MM.1S (cell line): Measurements from ENCODE around the gene GAS2L1.
A peak's percentile ranks its signal among the peaks of the same experiment; 100 is the strongest.

Source experiments
- DNase-seq: peaks from one replicate; pipeline ENCODE4 v3.0.0-alpha.2; 2015
- H2AFZ ChIP-seq: fragments of 300-600 bp; sonication (generic); 2 replicates; pipeline ENCODE4 v1.6.0; 2016; ENCODE audit warnings: antibody characterized with exemption, low read length
- H3F3A ChIP-seq: fragments of 300-600 bp; sonication (generic); 2 replicates; pipeline ENCODE4 v1.6.1; 2016; ENCODE audit warnings: mild to moderate bottlenecking, antibody characterized with exemption, low read length, moderate library complexity, mixed read lengths; ENCODE audit not compliant: insufficient read depth
- H3K27ac ChIP-seq: fragments of 300-600 bp; sonication (generic); 2 replicates; pipeline ENCODE4 v1.5.1; 2016; ENCODE audit warnings: mild to moderate bottlenecking, low read length
- H3K27me3 ChIP-seq: fragments of 300-600 bp; sonication (generic); replicated peaks from 2 replicates; pipeline ENCODE4 v1.6.0; 2016; ENCODE audit warnings: low read length; ENCODE audit not compliant: insufficient read depth
- H3K36me3 ChIP-seq: fragments of 300-600 bp; sonication (generic); replicated peaks from 2 replicates; pipeline ENCODE4 v1.6.1; 2016; ENCODE audit warnings: mild to moderate bottlenecking, low read length, mixed read lengths; ENCODE audit not compliant: insufficient read depth
- H3K4me1 ChIP-seq: fragments of 300-600 bp; sonication (generic); 2 replicates; pipeline ENCODE4 v1.6.1; 2016; ENCODE audit warnings: low read length, mixed read lengths
- H3K4me2 ChIP-seq: fragments of 300-600 bp; sonication (generic); 2 replicates; pipeline ENCODE4 v1.6.0; 2016; ENCODE audit warnings: low read depth, low read length
- H3K4me3 ChIP-seq: fragments of 300-600 bp; sonication (generic); 2 replicates; pipeline ENCODE4 v1.5.1; 2016; ENCODE audit warnings: low read length, mixed read lengths
- H3K79me2 ChIP-seq: fragments of 300-600 bp; sonication (generic); 2 replicates; pipeline ENCODE4 v1.6.1; 2016; ENCODE audit warnings: mixed run types, low read length, mixed read lengths
- H3K9ac ChIP-seq: fragments of 300-600 bp; sonication (generic); 2 replicates; pipeline ENCODE4 v1.6.1; 2016; ENCODE audit warnings: low read length, mixed read lengths
- H3K9me2 ChIP-seq: fragments of 300-600 bp; sonication (generic); replicated peaks from 2 replicates; pipeline ENCODE4 v1.6.1; 2016; ENCODE audit warnings: mild to moderate bottlenecking, low read length, mixed read lengths; ENCODE audit not compliant: insufficient read depth
- H3K9me3 ChIP-seq: fragments of 300-600 bp; sonication (generic); replicated peaks from 2 replicates; pipeline ENCODE4 v1.6.1; 2016; ENCODE audit warnings: mild to moderate bottlenecking, low read length, mixed read lengths; ENCODE audit not compliant: insufficient read depth
- H4K20me1 ChIP-seq: fragments of 300-600 bp; sonication (generic); 2 replicates; pipeline ENCODE4 v1.6.1; 2016; ENCODE audit warnings: mild to moderate bottlenecking, low read length, moderate library complexity, mixed read lengths; ENCODE audit not compliant: insufficient read depth
- EZH2 ChIP-seq: fragments of 300-600 bp; sonication (generic); optimal IDR thresholded peaks from 2 replicates; pipeline ENCODE3; 2017; ENCODE audit warnings: low read depth, mild to moderate bottlenecking, antibody characterized with exemption, low read length, mixed read lengths
- EZH2phosphoT487 ChIP-seq: fragments of 300-600 bp; sonication (generic); IDR thresholded peaks from 2 replicates; pipeline ENCODE4 v1.6.1; 2018; ENCODE audit warnings: antibody characterized with exemption, low read length
- TF ChIP-seq, protein P1 (sequence below): fragments of 300-600 bp; sonication (generic); IDR thresholded peaks from 2 replicates; pipeline ENCODE4 v1.5.1; 2016; ENCODE audit warnings: antibody characterized with exemption, low read length, mixed read lengths

GAS2L1 gene

DNA sequence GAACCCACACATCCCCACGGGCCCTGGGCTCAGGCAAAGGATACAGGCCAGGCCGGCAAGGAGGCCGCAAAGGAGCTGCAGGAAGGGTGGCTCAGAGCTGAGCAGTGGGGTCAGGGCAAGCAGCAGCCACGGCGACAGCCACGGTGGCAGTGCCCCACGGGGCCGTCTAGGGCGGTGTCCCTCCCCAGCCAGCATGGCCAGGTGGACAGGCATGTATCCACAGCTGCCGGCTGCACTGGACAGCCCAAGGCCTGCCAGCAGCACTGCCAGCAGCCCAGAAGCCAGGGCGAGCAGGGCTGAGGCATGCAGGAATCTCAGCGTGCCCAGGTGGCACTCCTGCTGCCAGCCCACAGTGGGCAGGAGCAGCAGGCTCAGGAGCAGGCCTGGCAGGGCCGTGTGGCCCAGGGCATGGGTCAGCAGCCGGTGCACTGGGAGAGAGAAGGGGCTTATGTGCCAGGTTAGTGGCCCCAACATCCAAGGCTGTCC is 42.6 kb upstream of the GAS2L1 start:
- Histone ChIP-seq H3K36me3 (no peaks in the 10 kb centered on the region; the same call in 1 of the 2 replicates), H3K4me2 (no peak overlapping the region), H3K9ac (no peak overlapping the region), H3K4me3 (no peak overlapping the region), H3K9me2 (no peaks in the 10 kb centered on the region), H3K4me1 (peaks cover 4% of the 10 kb centered on the region), H3K79me2 (peaks cover 34% of the 10 kb centered on the region), H4K20me1 (no peaks in the 10 kb centered on the region), H3K27me3 (no peaks in the 10 kb centered on the region), H2AFZ (no peak overlapping the region), H3F3A (0 out of 2 replicates have a peak, but pooled peaks cover 2% of the 10 kb centered on the region), H3K9me3 (no peaks in the 10 kb centered on the region), H3K27ac (no peak overlapping the region)
- TF ChIP-seq EZH2 (no peak), EZH2phosphoT487 (no peak)
- TF ChIP-seq, protein P1, sequence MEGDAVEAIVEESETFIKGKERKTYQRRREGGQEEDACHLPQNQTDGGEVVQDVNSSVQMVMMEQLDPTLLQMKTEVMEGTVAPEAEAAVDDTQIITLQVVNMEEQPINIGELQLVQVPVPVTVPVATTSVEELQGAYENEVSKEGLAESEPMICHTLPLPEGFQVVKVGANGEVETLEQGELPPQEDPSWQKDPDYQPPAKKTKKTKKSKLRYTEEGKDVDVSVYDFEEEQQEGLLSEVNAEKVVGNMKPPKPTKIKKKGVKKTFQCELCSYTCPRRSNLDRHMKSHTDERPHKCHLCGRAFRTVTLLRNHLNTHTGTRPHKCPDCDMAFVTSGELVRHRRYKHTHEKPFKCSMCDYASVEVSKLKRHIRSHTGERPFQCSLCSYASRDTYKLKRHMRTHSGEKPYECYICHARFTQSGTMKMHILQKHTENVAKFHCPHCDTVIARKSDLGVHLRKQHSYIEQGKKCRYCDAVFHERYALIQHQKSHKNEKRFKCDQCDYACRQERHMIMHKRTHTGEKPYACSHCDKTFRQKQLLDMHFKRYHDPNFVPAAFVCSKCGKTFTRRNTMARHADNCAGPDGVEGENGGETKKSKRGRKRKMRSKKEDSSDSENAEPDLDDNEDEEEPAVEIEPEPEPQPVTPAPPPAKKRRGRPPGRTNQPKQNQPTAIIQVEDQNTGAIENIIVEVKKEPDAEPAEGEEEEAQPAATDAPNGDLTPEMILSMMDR = no peak
- DNase-seq = no peak

DNA sequence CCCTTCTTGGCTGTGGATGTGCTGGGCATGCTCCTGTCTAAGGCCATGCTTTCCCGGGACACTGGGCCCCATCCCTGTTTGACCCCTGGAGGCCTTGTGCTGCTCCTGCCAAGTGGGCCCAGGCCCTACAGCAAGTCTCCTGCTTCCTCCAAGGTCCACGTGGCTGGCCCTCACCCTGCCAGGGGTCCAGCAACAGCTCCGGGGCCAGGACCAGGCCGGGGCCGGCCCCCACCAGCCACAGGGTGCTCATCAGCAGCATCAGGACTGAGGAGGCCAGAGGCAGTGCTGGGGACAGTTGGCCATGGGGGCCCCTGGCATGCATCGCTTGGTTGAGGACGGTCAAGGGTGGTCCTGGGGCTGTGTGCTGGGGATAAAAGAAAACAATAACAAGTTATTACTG is 41.1 kb upstream of the GAS2L1 start:
- no peak for DNase-seq
- no peak for TF ChIP-seq EZH2
- TF ChIP-seq, protein P1 = no peak
- TF ChIP-seq EZH2phosphoT487 = no peak
- H3K27me3 ChIP-seq = no peaks in the 10 kb centered on the region
- H3K9me2 ChIP-seq = no peaks in the 10 kb centered on the region
- peaks cover 8% of the 10 kb centered on the region for H3K4me1 ChIP-seq
- H3K4me3 ChIP-seq = no peak overlapping the region
- H3K79me2 ChIP-seq = peaks cover 49% of the 10 kb centered on the region
- no peak overlapping the region for H3K4me2 ChIP-seq
- H3K36me3 ChIP-seq = no peaks in the 10 kb centered on the region; the same call in 1 of the 2 replicates
- peaks cover 13% of the 10 kb centered on the region for H4K20me1 ChIP-seq
- no peak overlapping the region for H2AFZ ChIP-seq
- no peak overlapping the region for H3K27ac ChIP-seq
- 0 out of 2 replicates have a peak, but pooled peaks cover 8% of the 10 kb centered on the region for H3F3A ChIP-seq
- H3K9me3 ChIP-seq = no peaks in the 10 kb centered on the region
- no peak overlapping the region for H3K9ac ChIP-seq

DNA sequence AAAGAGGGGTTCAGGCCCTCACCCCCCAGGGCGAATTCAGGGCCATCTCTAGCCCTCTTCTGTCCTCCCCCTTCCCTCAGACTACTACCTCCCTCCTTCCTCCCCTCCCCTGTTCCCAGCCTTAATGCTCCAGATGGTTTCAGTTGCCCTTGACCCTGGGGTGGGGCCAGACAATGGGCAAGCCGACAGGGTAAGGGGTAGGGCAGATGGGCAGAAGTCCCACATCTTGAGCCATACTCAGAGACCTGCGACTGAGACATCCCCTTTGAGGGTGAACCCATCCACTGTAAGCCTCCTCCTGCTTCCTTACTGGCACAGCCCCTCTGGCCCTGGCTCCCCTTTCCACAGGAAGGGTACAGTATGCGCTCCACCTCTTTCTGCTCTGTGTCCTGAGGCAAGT is 40.5 kb upstream of the GAS2L1 start:
- H3F3A ChIP-seq = 0 out of 2 replicates have a peak, but pooled peaks cover 8% of the 10 kb centered on the region
- no peaks in the 10 kb centered on the region for H3K9me3 ChIP-seq
- H3K4me1 ChIP-seq = peaks cover 15% of the 10 kb centered on the region
- peaks cover 20% of the 10 kb centered on the region for H4K20me1 ChIP-seq
- H3K27ac ChIP-seq = no peak overlapping the region
- H3K9me2 ChIP-seq = no peaks in the 10 kb centered on the region
- H3K4me3 ChIP-seq = no peak overlapping the region
- TF ChIP-seq, protein P1 = no peak
- TF ChIP-seq EZH2 (no peak), EZH2phosphoT487 (no peak)
- DNase-seq = no peak
- H3K27me3 ChIP-seq = no peaks in the 10 kb centered on the region
- H2AFZ ChIP-seq = no peak overlapping the region
- peaks cover 2% of the 10 kb centered on the region; the same call in 1 of the 2 replicates for H3K36me3 ChIP-seq
- H3K4me2 ChIP-seq = peak overlapping the region; percentile 99; the same call in 1 of the 2 replicates
- H3K9ac ChIP-seq = no peak overlapping the region
- peaks cover 55% of the 10 kb centered on the region for H3K79me2 ChIP-seq
